IMR-90 (cell line): ENCODE data around the gene HOMEZ. TPM values are rescaled to one million over a fixed set of nuclear protein-coding genes. Genes with fewer than 3 reads are reported as not detected.
A peak's percentile ranks its signal among the peaks of the same experiment; 100 is the strongest.

ENCODE experiments used
- ATAC-seq: fragments of 200-7000 bp; cut with Tn5 transposase; 2 replicates; pipeline ENCODE4 v1.9.1; 2020; ENCODE audit warnings: low read depth, mild to moderate bottlenecking, moderate library complexity
- BruUV-seq: library from RNA; stranded (reverse); fragments of 400-500 nt; replicated peaks from 2 replicates; lab custom pipeline; 2021; lab: Mats Ljungman, UMichigan
- CTCF ChIA-PET: fragments of 300-600 bp; formaldehyde crosslinking; extraction: SDS; loops from one replicate; lab custom pipeline; 2021; ENCODE audit warnings: antibody characterized with exemption; lab: Yijun Ruan, JAX
- POLR2A ChIA-PET: fragments of 300-600 bp; sonication (Branson Sonifier 250); formaldehyde crosslinking; loops from one replicate; lab custom pipeline; 2022; ENCODE audit warnings: antibody characterized with exemption; ENCODE audit not compliant: unreplicated experiment; lab: Charles Lee
- DNase-seq: peaks from one replicate; pipeline ENCODE4 v3.0.0; 2013
- H2AFZ ChIP-seq: replicated peaks from 2 replicates; pipeline ENCODE3; 2013; ENCODE audit warnings: low read length, mild to moderate bottlenecking; ENCODE audit not compliant: poor library complexity
- H2AK5ac ChIP-seq: 2 replicates; pipeline ENCODE4 v1.6.1; 2013; ENCODE audit warnings: low read depth, low read length, inconsistent platforms
- H2AK9ac ChIP-seq: replicated peaks from 2 replicates; pipeline ENCODE3; 2013; ENCODE audit warnings: mild to moderate bottlenecking, low read depth, low read length, moderate library complexity; ENCODE audit not compliant: poor library complexity
- H2BK120ac ChIP-seq: 2 replicates; pipeline ENCODE4 v1.6.1; 2013; ENCODE audit warnings: low read depth, low read length, inconsistent platforms
- H2BK15ac ChIP-seq: 3 replicates; pipeline ENCODE4 v1.6.1; 2013; ENCODE audit warnings: low read depth, low read length, inconsistent platforms
- H2BK20ac ChIP-seq: 2 replicates; pipeline ENCODE4 v1.6.1; 2013; ENCODE audit warnings: low read depth, mild to moderate bottlenecking, inconsistent platforms, low read length, moderate library complexity
- H2BK5ac ChIP-seq: 2 replicates; pipeline ENCODE4 v1.6.1; 2013; ENCODE audit warnings: mild to moderate bottlenecking, low read depth, low read length, inconsistent platforms; ENCODE audit not compliant: poor library complexity, severe bottlenecking
- H3K14ac ChIP-seq: replicated peaks from 2 replicates; pipeline ENCODE4 v1.6.1; 2013; ENCODE audit warnings: low read depth, low read length, inconsistent platforms
- H3K18ac ChIP-seq: 2 replicates; pipeline ENCODE4 v1.6.1; 2013; ENCODE audit warnings: low read depth, low read length, control low read depth
- H3K23ac ChIP-seq: 2 replicates; pipeline ENCODE4 v1.6.1; 2013; ENCODE audit warnings: low read depth, low read length, inconsistent platforms
- H3K27ac ChIP-seq: 2 replicates; pipeline ENCODE4 v1.5.1; 2013; ENCODE audit warnings: mild to moderate bottlenecking, control low read depth, low read length; ENCODE audit not compliant: insufficient read depth
- H3K27me3 ChIP-seq: 2 replicates; pipeline ENCODE4 v1.6.1; 2013; ENCODE audit warnings: low read length; ENCODE audit not compliant: control insufficient read depth, insufficient read depth
- H3K36me3 ChIP-seq: 2 replicates; pipeline ENCODE4 v1.6.1; 2013; ENCODE audit warnings: low read length, mixed read lengths; ENCODE audit not compliant: control insufficient read depth, insufficient read depth
- H3K4ac ChIP-seq: 2 replicates; pipeline ENCODE4 v1.6.1; 2013; ENCODE audit warnings: low read depth, low read length, inconsistent platforms
- H3K4me1 ChIP-seq: 2 replicates; pipeline ENCODE4 v1.6.1; 2013; ENCODE audit warnings: low read length, mixed read lengths; ENCODE audit not compliant: control insufficient read depth, insufficient read depth
- H3K4me2 ChIP-seq: 2 replicates; pipeline ENCODE4 v1.6.1; 2013; ENCODE audit warnings: low read depth, mild to moderate bottlenecking, control low read depth, low read length, moderate library complexity
- H3K4me3 ChIP-seq: 2 replicates; pipeline ENCODE4 v1.5.1; 2013; ENCODE audit warnings: low read depth, mild to moderate bottlenecking, control low read depth, low read length, moderate library complexity; ENCODE audit not compliant: insufficient read depth
- H3K56ac ChIP-seq: 2 replicates; pipeline ENCODE4 v1.6.1; 2013; ENCODE audit warnings: low read length, inconsistent platforms; ENCODE audit not compliant: insufficient read depth; ENCODE audit errors: extremely low read depth
- H3K79me1 ChIP-seq, 2 experiments: 2 replicates each; pipeline ENCODE4 v1.6.1; 2013; ENCODE audit warnings: low read length in 2 of 2, inconsistent platforms in 1 of 2, low read depth in 1 of 2
- H3K9ac ChIP-seq: 2 replicates; pipeline ENCODE4 v1.6.1; 2013; ENCODE audit warnings: low read depth, low read length, control low read depth
- H3K9me1 ChIP-seq: 2 replicates; pipeline ENCODE4 v1.6.1; 2013; ENCODE audit warnings: low read length, inconsistent platforms; ENCODE audit not compliant: insufficient read depth
- H3K9me3 ChIP-seq: 2 replicates; pipeline ENCODE4 v1.6.1; 2013; ENCODE audit warnings: low read length; ENCODE audit not compliant: control insufficient read depth, insufficient read depth
- H4K20me1 ChIP-seq: 2 replicates; pipeline ENCODE4 v1.6.1; 2013; ENCODE audit warnings: low read length, inconsistent platforms; ENCODE audit not compliant: insufficient read depth
- H4K5ac ChIP-seq: 2 replicates; pipeline ENCODE4 v1.6.1; 2013; ENCODE audit warnings: mild to moderate bottlenecking, low read depth, low read length, control low read depth
- H4K8ac ChIP-seq, 2 experiments: 2 replicates each; pipeline ENCODE4 v1.6.1; 2013; ENCODE audit warnings: low read depth in 2 of 2, low read length in 2 of 2, control low read depth in 1 of 2, inconsistent platforms in 1 of 2
- H4K91ac ChIP-seq: 2 replicates; pipeline ENCODE4 v1.6.1; 2013; ENCODE audit warnings: low read depth, low read length, inconsistent platforms; ENCODE audit not compliant: insufficient read depth
- BHLHE40 ChIP-seq: fragments of 150-350 bp; IDR thresholded peaks from 2 replicates; pipeline ENCODE4 v1.6.1; 2016; ENCODE audit warnings: mild to moderate bottlenecking, low read depth, low read length
- NFE2L2 ChIP-seq: fragments of 150-350 bp; IDR thresholded peaks from 2 replicates; pipeline ENCODE4 v1.6.1; 2016; ENCODE audit warnings: low read depth, mild to moderate bottlenecking, low read length
- POLR2A ChIP-seq: IDR thresholded peaks from 2 replicates; pipeline ENCODE4 v1.6.1; 2012; ENCODE audit warnings: mild to moderate bottlenecking, low read depth, low read length
- RAD21 ChIP-seq: IDR thresholded peaks from 2 replicates; pipeline ENCODE4 v1.6.1; 2012; ENCODE audit warnings: low read length, improper control_type of control experiment
- RFX5 ChIP-seq: IDR thresholded peaks from 2 replicates; pipeline ENCODE4 v1.8.0; 2012; ENCODE audit warnings: low read depth, mild to moderate bottlenecking, low read length, moderate library complexity
- WGBS, 2 experiments: methylation state at CpG; one replicate each; pipeline versions ENCODE4 v1.1.5 to v1.1.7; 2013; ENCODE audit warnings: missing lambda C conversion rate in 2 of 2; ENCODE audit not compliant: insufficient read length in 1 of 2; ENCODE audit errors: extremely low coverage in 2 of 2; 5-methylcytosine and 5-hydroxymethylcytosine counted together
- dilution Hi-C: fragments of 300-500 bp; cut with HindIII; formaldehyde crosslinking; loops from one replicate; pipeline ENCODE4 v1.14.3; 2018; ENCODE audit warnings: low sequenced_read_pairs; ENCODE audit not compliant: unreplicated experiment
- in situ Hi-C: fragments of 300-500 bp; cut with MboI; formaldehyde crosslinking; loops from 3 replicates; pipeline ENCODE4 v1.14.3; 2019; ENCODE audit warnings: low sequenced_read_pairs, inconsistent platforms, mixed read lengths
- intact Hi-C: fragments of 100-400 bp; cut with micrococcal nuclease; formaldehyde crosslinking; loops from 2 replicates; pipeline ENCODE4 v1.10.0; 2022
- polyA plus RNA-seq, 3 experiments: library from polyadenylated mRNA; depleted of rRNA; stranded (reverse); fragments of >200 nt; gene quantifications; 2 replicates each; pipeline ENCODE4 v1.2.3, GENCODE V29; 2012; ENCODE audit warnings: low replicate concordance in 1 of 3
- total RNA-seq: library from RNA; depleted of rRNA; stranded (reverse); fragments of >200 nt; gene quantifications from 2 replicates; pipeline ENCODE4 v1.2.3, GENCODE V29; 2012

The HOMEZ gene
- total and polyA plus RNA-seq, 2 of the 4 experiments (the other 2 are of a cell fraction): 7.7 to 9.7 TPM

GRCh38 chr14:23301288-23301968 lies 15.5 kb upstream of the HOMEZ start (continued):
- TF ChIP-seq RFX5 (no peak), BHLHE40 (peak; percentile 86), RAD21 (no peak; the same call in none of the 2 replicates)

- BruUV-seq: TSS peak; percentile 59
- Histone ChIP-seq H3K56ac (peak overlapping the region; percentile 96), H4K91ac (peak overlapping the region; percentile 91), H3K27ac (peak overlapping the region; percentile 90), H3K36me3 (no peaks in the 10 kb centered on the region), H3K79me1 (peaks cover 7 to 19% of the 10 kb centered on the region in 2 experiments; a peak in 3 of 4 replicates), H3K4me3 (peak overlapping the region; percentile 74), H3K23ac (peak overlapping the region; percentile 99), H2AK9ac (peak overlapping the region; percentile 94), H2AFZ (peak overlapping the region; percentile 92), H2BK5ac (peak overlapping the region; percentile 80), H3K4ac (peak overlapping the region; percentile 96), H3K18ac (peak overlapping the region; percentile 91), H2BK15ac (peak overlapping the region; percentile 39; the same call in 1 of the 3 replicates), H2BK120ac (peak overlapping the region; percentile 75), H2AK5ac (peak overlapping the region; percentile 93), H2BK20ac (no peak overlapping the region), H3K9me1 (no peaks in the 10 kb centered on the region), H3K9ac (peak overlapping the region; percentile 97), H3K14ac (peak overlapping the region; percentile 99), H3K9me3 (no peaks in the 10 kb centered on the region), H3K27me3 (no peaks in the 10 kb centered on the region), H3K4me1 (no peaks in the 10 kb centered on the region; the same call in 1 of the 2 replicates), H4K5ac (peak overlapping the region; percentile 36), H4K20me1 (peaks cover 3% of the 10 kb centered on the region; the same call in 1 of the 2 replicates), H3K4me2 (peak overlapping the region; percentile 95), H4K8ac (peak overlapping the region; percentile 94 to 95)
- POLR2A ChIA-PET: interaction anchor here (0.6 kb wide), 1 partner anchor 206 kb away, joined by 4 read pairs; the partner anchor contains the start of gene ACIN1
- ATAC-seq (no peak), DNase-seq (peak; percentile 13)
- CTCF ChIA-PET: interaction anchor here (0.6 to 3.6 kb wide), 7 partner anchors 8 to 180 kb away, joined by 3 to 10 read pairs (median 4); partner anchors contain the start of gene PABPN1
- dilution Hi-C loops: no loop called here
- in situ Hi-C loops: loop anchor here (10.0 to 25.0 kb wide), 4 partner anchors 186 to 1137 kb away; partner anchors contain the start of genes CBLN3, CEBPE, EMC9 and FITM1
- intact Hi-C loops: loop anchor here (1.0 to 10.0 kb wide), 3 partner anchors 35 to 746 kb away; no protein-coding TSS in a partner anchor
- TF ChIP-seq NFE2L2: no peak
- peak; percentile 74 for TF ChIP-seq POLR2A
- WGBS, 2 experiments: 0% methylated on average over 2 of the region's 13 CpGs; no CpG with 5 or more reads in 1 of the 2 experiments
These were observed 14.8 kb upstream of the HOMEZ start for GRCh38 chr14:23300687-23301223.
